ENCODE results near the gene RPS27L.

The RPS27L gene

DNA sequence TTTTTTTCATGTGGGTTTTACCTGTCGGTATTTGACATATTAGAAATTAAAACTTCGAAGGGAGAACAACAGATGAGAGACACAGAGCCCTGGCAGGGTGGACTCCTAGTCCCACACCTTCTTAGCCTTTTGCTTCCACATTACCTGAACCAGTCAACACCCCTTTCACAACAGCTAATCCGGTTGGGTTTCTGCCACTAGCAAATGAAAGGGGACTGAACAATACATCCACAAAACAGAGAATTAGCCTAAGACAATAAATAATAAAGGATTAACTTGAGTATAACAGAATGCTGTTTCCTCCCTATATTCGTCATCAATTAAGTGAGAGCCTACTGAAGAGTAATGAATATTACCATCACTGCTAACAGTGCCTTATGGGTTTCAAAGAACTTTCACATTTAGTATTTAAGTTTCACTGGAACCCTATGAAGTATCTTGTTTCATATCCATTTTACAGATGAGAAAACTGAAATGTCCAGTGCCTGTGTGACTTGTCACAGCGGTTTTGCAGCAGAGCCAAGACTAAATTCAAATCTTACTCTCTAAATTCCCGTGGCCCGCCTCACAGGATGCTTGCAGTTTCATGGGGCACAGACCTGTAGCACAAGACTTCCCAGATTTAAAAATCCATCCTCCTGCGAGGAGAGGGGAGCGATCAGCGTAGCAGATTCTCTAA is 31.1 kb upstream of the RPS27L start:
- DNase-seq = no peak

DNA sequence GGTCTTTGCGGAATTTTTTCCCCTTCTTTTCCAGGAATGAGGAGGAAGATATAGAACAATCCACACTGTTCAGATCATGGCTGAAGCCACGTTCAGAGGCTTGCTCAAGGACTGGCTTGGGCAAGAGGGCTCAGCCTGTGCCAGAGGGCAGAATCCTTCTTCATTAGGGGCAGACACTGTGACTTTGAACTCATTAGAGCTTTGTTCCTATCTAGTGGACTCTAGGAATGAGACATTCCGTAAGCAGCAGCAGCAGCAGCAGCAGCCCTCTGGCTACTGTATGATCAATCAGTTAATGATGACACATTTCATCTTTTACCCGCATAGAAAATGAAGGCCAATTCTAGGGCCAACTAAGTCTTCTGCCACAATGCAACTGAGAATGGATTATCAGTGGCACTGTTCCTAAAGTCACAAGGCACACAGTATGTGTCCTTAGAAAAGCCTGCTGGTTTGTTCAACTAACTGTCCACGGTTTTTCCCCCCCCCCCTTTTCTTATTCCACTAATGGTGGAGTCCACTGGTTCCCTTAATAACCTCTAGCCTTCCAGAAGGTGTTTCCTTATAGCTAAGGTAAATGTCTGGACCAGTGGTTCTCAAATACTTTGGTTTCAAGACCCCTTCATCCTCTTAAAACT is 30.4 kb upstream of the RPS27L start:
- no peak for DNase-seq

DNA sequence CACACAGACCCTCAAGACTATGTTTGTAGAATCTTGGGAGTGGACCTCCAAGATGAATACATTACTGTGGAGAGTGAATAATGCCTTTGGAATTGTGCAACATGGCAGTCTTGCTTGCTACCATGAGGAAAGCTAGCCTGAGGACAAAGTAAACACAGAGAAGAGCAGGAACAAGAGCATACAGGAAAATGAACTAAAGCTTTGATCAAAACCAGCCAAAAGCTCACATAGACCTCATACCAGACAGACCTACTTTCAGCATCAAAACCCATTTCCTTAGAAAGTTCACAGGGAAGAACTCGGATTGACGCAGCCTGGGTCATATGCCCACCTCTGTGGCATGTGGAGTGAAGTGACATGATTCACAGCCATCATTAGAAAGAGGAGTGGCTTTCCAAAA is 28.8 kb upstream of the RPS27L start:
- peak; percentile 62 for DNase-seq

DNA sequence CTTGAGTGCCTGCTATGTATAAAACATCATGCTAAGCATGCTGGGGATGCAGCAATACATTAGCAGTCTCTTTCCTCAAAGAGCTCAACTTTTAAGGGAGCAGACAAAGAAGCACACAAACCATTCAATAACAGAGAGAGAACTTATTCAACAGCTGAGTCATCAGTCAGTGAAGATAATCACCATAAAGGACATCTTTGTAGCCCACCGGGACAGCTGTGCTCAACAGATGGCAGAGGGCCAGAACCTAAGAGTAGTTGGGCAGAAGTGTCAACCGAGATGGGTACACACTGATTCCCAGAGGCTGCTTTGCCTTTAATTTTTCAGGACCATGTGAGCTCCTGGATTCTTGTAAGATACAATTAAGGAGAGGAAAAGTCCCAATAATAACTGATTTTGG is 27.9 kb upstream of the RPS27L start:
- no peak for DNase-seq

DNA sequence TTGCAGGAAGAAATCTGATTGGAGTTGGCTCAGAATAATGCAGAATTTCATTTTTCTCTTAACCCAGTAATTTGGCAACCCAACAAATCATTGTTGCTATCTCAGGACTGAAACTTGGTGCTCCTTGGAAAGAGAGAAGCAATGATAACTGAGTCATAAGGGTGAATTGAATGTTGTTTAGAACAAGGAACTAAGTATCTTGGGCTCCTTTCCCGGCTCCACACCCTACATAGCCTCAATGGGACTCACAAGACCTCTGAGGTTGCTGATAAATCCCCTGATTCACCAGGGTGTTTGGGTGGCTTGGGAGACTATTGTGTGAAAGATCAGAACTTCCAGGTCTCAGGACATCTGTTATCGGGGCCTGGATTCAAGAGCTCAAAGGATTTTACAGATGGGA is 24.4 kb upstream of the RPS27L start:
- DNase-seq = no peak

DNA sequence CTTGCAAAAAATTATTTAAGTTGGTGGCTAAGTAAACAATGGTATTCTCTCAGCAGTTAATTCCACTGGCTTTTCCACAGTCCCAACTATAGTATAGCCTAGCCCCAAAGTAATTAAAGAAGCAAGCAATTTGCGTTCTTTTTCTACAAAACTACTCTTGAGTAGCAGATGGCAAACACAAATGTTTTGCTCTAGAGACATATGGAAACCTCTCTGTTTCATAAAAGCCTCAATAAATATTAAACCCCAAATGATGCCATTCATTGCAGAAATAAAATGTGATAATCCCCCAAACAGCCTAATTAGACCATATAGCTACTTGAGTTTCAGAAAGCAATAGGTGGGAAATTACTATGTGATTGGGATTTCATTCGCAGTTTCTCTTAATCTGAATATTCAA is 23.5 kb upstream of the RPS27L start:
- no peak for DNase-seq

DNA sequence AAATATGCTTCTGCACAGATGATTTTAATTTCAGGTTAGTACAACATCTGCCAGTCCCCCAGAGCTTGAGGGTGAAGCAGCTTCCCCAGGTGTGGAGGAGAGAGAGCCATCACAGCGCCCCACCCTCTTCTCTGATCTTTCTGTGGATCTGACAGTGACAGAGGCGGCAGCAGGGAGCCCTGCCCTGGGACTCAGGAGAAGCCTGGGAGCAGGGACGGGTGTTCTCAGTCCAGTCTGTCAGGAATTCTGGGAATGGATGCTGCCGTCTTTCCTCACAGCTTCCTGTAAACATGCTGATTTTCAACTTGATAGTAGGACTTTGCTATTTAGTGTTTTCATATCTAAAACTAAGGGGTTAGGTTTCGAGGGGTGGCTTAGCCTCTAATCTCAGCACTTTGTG is 20.8 kb upstream of the RPS27L start:
- no peak for DNase-seq

DNA sequence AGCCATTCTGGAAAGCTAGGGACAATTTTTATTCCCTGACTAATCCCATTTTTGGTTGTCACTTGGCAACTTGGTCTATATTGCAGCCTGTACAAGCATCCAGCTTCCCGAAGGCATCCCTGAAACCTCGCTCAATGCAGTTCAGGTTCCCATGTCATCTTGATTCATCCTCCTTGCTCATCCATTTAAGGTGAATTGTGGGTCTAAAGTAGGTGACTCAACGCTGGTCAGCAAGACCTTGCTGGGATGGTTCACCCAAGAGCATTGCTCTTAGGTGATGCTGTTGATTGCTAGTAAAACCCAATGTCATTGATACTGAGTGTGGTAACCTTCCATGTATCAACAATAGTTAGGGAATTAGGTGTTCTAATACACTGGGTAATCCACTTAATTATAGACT is 19.0 kb upstream of the RPS27L start:
- DNase-seq = no peak

DNA sequence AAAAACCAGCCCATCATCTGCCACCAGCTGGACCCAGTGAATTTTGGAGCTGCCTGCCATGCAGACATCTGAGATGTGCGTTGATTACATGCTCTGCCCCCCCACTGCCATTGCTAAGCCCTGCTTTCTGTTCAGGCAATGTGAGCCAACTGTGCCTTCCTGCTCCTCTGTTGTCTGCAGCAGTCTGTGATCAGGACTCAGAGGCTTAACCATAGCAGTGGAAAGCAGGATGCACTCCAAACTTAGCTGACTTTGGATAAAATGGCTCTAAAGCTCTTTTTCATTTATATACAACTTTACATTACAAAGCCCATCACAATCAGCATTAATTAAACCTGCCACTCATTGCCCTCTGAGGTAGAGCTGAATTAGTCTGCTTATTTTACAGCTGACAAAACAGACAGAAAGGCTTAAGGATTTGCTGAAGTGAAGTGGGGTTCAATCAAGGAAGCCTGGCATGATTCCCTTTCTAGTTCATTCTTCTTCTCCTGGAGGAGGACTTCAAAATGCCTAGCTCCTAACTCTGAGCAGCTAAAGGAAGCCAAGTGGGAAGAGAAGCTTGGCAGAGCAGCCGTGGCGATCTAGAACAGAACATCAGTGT is 15.7 kb upstream of the RPS27L start:
- DNase-seq = no peak

DNA sequence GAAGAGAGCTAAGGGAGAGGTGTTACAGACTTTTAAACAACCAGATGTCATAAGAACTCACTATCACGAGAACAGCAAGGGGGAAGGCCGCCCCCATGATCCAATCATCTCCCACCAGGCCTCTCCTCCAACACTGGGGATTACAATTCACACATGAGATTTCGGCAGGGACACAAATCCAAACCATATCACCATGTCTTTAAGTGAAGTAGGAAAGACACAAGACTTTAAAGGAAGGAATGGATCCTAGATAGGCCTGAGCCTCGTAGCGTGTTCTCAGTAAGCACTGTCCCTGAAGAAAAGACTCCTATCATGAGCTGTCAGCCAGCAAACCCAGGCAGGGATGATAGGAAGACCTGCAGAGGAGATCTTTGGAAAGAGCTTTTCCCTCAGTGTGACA is 15.1 kb upstream of the RPS27L start:
- DNase-seq = no peak

DNA sequence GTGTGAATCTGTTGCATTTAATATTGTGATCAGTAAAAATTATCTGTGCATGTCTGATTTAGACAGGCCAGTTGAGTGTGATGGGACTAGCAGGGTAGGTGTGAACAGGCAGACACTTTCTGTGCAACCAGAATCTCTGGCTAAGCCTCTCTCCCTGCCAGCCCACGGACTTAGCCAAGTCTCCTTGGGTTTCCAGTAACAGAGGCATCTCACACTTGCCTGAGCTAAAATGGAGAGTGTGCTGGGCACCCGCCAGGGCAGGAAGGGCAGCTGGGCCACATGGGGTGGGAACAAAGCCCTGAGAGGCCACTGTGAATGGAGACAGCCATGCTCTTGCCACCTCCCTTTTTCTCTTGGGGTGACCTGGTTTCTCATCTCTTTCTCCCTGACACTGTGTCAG is 12.5 kb upstream of the RPS27L start:
- no peak for DNase-seq

DNA sequence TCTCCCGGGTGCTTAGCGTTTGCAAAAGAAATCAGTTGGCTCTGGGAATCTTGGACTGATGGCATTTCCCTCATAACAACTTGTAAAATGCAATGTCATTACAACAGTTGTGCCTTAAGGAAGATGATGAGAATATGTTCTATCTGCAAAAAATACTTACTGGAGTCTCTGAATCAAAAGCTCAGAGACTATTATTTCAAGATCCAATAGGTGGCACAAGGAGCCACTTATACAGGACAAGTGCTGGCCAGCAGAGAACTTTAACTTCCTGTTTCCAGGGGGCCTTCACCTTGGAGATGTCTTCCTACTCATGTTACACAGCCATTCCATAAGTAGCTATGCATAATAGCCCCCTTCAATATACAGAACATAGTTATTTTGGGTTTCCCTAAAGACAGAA is 8.9 kb upstream of the RPS27L start:
- no peak for DNase-seq

DNA sequence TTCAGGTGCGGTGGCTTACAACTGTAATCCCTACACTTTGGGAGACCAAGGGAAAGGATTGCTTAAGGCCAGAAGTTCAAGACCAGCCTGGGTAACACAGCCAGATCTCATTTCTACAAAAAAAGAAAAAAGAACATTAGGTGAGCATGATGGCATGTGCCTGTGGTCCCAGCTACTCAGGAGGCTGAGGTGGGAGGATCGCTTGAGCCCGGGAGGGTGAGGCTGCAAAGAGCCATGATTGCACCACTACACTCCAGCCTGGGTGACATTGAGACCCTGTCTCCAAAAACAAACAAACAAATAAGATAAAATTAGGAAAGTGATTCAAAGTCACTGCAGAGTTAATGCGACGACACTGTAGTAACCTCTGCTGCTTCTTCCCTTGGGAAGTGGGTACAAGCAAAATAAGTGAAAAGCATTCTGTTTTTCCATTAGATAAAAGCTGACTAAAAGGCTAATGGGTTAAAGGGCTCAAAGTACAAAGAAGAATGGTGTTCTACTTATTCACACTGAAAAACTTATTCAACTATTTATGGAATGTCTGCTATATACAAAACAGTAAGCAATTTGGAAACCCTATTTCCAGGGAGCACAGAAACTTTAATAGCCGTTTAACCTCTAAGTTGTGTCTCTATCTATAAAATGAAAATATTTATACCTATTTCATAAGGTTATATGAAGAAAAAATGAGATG is 8.0 kb upstream of the RPS27L start:
- DNase-seq = no peak

DNA sequence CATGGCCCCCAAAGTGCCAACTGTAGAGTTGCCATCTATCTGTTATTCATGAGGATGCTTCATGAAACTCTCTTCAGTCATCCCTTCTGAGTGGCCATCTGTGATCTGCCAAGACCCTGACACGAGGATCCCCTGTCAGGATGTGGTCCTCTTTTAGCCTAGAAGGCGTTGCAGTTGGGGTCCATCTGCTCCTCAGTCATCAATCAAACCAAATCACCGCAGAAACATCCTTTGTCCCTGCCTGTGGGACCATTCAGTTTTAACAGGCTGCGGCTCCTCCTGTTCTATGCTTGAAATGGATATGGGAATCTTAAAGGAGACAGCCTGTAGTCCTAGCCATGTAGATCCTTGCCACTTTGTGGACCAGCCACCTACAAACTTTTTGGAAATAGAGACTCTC is 5.9 kb upstream of the RPS27L start:
- no peak for DNase-seq

DNA sequence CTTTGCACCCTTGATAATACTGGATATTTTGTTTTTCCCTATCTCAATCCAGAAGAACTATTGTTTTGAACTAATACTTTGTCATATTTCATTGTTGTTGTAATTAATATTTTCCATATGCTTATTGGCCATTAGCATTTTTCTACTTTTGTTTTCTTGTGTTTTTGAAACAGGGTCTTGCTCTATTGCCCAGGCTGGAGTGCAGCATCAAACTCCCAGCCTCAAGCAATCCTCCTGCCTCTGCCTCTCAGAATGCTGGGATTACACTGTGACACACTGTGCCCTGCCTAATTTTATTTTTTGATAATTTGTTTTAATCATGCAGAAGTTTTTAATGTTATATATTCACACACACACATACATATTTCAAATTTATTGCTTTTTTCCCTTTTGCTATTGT is 3.4 kb upstream of the RPS27L start:
- no peak for DNase-seq

DNA sequence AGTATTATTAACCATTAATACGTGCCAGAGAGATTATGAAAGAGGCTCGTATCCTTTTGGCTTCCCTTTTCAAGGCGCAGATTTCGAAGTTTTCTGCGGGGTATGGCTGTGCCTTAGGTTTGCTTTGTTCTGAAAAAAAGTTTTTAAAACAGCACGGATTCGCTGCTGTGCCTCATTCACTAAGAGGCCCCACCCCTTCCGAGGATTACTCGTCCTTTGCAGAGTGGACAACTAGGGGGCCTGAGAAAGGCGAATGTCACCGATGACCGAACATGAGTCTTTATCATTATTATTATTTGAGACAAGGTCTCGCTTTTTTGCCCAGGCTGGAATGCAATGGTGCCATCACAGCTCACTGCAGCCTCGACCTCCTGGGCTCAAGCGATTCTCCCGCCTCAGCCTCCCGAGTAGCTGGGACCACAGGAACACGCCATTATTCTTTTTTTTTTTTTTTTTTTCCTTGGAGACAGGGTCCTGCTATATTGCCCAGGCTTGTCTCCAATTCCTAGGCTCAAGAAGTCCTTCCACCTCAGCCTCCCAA is 684 bp upstream of the RPS27L start:
- peak; percentile 74 for DNase-seq

DNA sequence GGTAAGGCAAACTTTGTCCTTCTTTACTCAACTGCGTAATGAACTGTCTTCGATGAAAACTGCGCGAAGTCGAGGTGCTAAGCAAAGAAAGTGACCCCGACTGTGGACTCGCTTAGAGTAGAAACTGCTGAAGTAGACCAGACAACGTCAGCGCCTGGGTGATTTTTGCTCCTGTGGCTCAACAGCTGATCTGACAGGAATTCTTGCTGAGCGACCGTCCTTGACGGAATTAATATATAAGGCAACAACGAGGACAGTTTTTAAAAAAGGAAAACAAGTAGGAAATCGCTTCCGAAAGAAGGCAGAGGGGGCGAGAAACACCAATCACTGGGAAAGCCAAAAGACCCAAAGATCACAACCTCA is 541 bp downstream of the RPS27L start:
- DNase-seq = no peak

DNA sequence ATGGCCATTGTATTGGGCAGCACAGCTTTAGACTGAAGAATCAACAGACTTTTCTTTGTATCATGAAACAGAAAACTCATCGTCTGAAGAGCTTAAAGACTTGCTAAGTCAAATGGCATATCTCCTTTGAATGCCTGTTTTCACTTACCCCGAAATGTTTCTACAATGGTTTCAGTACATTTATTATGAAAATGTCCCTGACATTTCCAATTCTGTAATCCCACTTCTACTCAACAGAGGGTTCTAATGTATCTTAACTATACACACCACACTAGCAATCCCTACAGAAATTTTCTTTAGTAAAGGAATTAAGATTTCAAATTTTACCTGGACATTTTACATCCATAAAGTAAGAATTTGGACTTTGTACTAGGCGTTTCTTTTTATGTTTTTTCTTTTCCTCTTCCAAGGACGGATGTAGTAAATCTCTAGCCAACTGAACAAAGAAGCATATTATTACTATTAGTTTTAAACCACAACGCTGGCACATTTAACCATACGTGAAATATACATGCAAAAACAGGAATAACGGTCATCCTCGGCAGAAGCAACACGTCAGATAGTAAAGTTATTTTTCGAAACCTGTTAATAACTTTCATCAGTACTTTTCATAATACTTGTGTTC is 1.1 kb downstream of the RPS27L start:
- no peak for DNase-seq

DNA sequence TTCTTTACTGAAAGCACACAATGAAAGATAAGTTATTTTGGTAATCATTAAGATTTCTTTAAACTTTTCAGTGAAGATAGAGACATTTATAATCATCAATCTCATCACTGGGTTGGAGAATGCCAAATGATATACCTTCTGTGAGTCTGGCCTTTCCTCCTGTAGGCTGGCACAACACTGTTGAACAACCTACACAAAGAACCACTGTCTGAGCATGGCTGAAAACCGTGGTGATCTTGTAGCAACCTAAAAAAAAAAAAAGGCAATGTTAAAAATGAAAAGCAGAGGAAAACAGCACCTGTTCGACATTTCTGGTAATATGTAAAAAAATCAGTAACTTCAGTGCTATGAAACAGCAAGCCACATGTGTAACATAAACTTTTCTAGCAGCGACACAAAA is 1.8 kb downstream of the RPS27L start:
- DNase-seq = no peak

DNA sequence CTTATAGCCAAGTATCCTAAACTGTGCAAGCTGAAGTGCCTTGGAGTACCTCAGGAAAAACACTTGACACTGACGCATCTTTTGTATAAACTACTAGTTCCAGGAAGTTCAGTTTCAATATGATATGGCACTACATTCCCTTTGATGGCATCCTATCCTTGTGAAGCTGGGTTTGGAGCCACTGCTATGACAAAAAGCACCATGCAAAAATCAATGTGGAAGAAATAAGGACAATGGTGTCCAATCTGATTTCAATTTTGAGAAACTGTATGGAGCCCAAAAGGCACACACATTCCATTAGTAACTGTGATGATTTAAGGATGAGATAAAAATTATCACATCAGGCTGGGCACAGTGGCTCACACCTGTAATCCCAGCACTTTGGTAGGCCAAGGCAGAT is 5.6 kb downstream of the RPS27L start:
- DNase-seq = no peak

DNA sequence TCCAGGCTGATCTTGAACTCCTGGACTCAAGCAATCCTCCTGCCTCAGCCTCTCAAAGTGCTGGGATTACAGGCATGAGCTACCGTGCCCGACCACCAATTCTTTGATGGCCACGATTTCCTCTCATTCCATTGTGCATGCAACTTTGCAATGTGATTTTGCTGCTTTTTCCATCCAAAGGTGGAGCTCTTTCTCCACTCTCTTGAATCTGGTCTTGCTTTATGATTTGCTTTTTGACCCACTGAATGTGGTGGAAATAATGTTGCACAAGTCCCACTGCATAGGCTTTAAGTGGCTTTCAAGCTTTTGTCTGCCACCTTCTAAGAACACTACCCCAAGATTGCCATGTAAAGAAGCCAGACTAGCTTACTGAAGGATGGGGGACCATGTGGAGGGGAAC is 10.6 kb downstream of the RPS27L start:
- DNase-seq = no peak

DNA sequence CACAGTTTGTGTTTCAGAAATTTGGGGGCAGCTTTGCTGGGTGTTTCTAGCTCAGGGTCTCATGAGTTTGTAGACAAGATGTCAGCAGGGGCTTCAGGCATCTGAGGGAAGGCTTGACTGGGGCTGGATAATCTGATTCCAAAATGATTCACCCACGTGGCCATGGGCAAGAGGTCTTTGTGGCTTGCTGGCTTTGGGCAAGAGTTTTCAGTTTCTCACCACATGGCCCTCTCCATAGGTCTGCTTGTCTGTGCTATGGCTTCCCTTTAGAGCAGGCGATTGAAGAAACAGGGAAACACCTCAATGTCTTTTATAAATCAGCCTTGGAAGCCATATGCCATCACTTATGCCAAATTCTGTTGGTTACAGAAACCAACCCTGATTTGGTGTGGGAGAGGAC is 11.9 kb downstream of the RPS27L start:
- DNase-seq = no peak

DNA sequence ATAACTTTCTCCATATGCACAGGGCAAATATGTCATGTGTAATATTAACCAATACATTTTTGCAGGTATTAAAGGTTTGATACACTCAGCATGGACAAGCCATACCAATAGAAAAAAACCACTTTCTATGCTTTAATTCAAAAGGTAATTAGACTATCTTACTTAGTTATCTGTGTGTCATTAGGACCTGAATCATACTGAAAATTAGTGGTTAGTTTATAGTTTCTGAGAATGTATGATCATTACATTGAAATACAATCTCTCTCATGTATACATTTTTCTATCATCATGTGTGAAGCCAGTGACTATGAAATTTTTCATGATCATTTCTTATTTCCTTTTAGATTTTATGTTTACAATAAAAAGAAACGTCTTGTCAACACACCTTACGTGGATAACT is 16.3 kb downstream of the RPS27L start:
- DNase-seq = no peak

All from fibroblast of skin of abdomen (primary cell).